H1 (cell line): ENCODE measurements around the gene NRL. TPM values are rescaled to one million over a fixed set of nuclear protein-coding genes. Genes with fewer than 3 reads are reported as not detected.

Source experiments
- FOSL1 ChIP-seq: IDR thresholded peaks from 2 replicates; pipeline ENCODE4 v1.6.1; 2011; ENCODE audit warnings: mild to moderate bottlenecking, low read depth, low read length, moderate library complexity; ENCODE audit not compliant: insufficient read depth
- JUND ChIP-seq: IDR thresholded peaks from 2 replicates; pipeline ENCODE4 v1.6.1; 2011; ENCODE audit warnings: mild to moderate bottlenecking, improper control_type of control experiment, low read length
- KDM5A ChIP-seq: fragments of 200-600 bp; IDR thresholded peaks from 2 replicates; pipeline ENCODE4 v1.7.1; 2012; ENCODE audit warnings: mild to moderate bottlenecking, low read length, inconsistent platforms, mixed read lengths
- POLR2AphosphoS5 ChIP-seq: IDR thresholded peaks from 2 replicates; pipeline ENCODE4 v1.6.1; 2011; ENCODE audit warnings: low read depth, low read length
- polyA plus RNA-seq, 7 experiments: library from polyadenylated mRNA; depleted of rRNA in 3 of 7; stranded (reverse) in 5 of 7; unstranded in 2 of 7; fragments of >200 nt in 5 of 7; fragments of 200-250 nt in 2 of 7; gene quantifications; 1 replicate in 5 of 7; 2 replicates in 1 of 7; 4 replicates in 1 of 7; pipeline versions ENCODE4 v1.2.1 to v1.2.3, GENCODE V29; 2011 to 2013; ENCODE audit warnings: missing spikeins in 2 of 7, mixed read lengths in 2 of 7
- total RNA-seq: library from RNA; stranded (reverse); fragmentation: NEBNext Ultra II Directional; extraction: Animal tissue kit (Norgen Biotek cat#: 25700); gene quantifications from 2 replicates; pipeline ENCODE4 v1.2.1, GENCODE V29; 2021

NRL gene
- total and polyA plus RNA-seq, 2 of the 8 experiments (the other 6 are each of a cell fraction or from before 2014, with no cell fraction given): 1.1 to 2.2 TPM

GRCh38 chr14:24133735-24134134, 19.0 kb upstream of the NRL start (continued):
- no peak for TF ChIP-seq POLR2AphosphoS5
- no peak for TF ChIP-seq JUND
- no peak for TF ChIP-seq KDM5A
- TF ChIP-seq FOSL1: no peak
